GM12878 (cell line): ENCODE data around the gene PDCD6IP. TPM values are rescaled to one million over a fixed set of nuclear protein-coding genes. Genes with fewer than 3 reads are reported as not detected.

Source experiments
- CUX1 ChIP-seq: IDR thresholded peaks from 2 replicates; pipeline ENCODE4 v1.6.1; 2012; ENCODE audit warnings: improper control_type of control experiment, low read depth, low read length; ENCODE audit not compliant: insufficient replicate concordance
- E4F1 ChIP-seq: fragments of 450-650 bp; IDR thresholded peaks from 2 replicates; pipeline ENCODE4 v1.6.1; 2018; ENCODE audit warnings: borderline replicate concordance, mild to moderate bottlenecking; ENCODE audit not compliant: partially characterized antibody
- TCF3 ChIP-seq: IDR thresholded peaks from 2 replicates; pipeline ENCODE4 v1.6.1; 2012; ENCODE audit warnings: low read depth, mild to moderate bottlenecking, low read length, borderline replicate concordance; ENCODE audit not compliant: insufficient read depth
- polyA plus RNA-seq, 11 experiments: library from polyadenylated mRNA; depleted of rRNA in 4 of 11; unstranded in 6 of 11; stranded (reverse) in 5 of 11; fragments of >200 nt; fragmentation: Nextera tagmentation in 4 of 11; fragmentation: Illumina TruSeq in 1 of 11; extraction: Ambion mirVana in 4 of 11; extraction: Trizol in 1 of 11; gene quantifications; 1 replicate in 1 of 11; 2 replicates in 10 of 11; pipeline versions ENCODE4 v1.2.1 to v1.2.3, GENCODE V29; 2011 to 2016; ENCODE audit warnings: inconsistent platforms in 2 of 11, missing spikeins in 2 of 11, low read depth in 1 of 11
- total RNA-seq, 4 experiments: library from RNA; depleted of rRNA in 3 of 4; stranded (reverse); fragments of >200 nt in 3 of 4; fragmentation: Illumina TruSeq in 1 of 4; extraction: Trizol in 1 of 4; gene quantifications; 2 replicates each; pipeline versions ENCODE4 v1.2.1 to v1.2.3, GENCODE V29; 2013 to 2021

Gene PDCD6IP
- total and polyA plus RNA-seq, 10 of the 15 experiments (the other 5 are each of a cell fraction or from before 2014, with no cell fraction given): 16.0 to 169 (median 81.2) TPM

GRCh38 chr3:33795856-33796536 lies 2.4 kb upstream of the PDCD6IP start (continued):
- no peak for TF ChIP-seq CUX1
- TF ChIP-seq TCF3: no peak
- TF ChIP-seq E4F1: no peak
